ENCODE measurements around the gene RPL11.

Gene RPL11

GRCh38 chr1:23645338-23645737 lies 46.3 kb upstream of the RPL11 start:
- TF ChIP-seq YY1 (IDR thresholded peaks at IDR 0.05; ENCODE audit: low read depth) (no peak), NFIC (IDR thresholded peaks at IDR 0.05) (no peak), MAX (IDR thresholded peaks at IDR 0.05) (no peak), CEBPB (IDR thresholded peaks at IDR 0.05) (no peak), EGR1 (IDR thresholded peaks at IDR 0.05) (no peak), TAF1 (IDR thresholded peaks at IDR 0.05; ENCODE audit: low read depth) (no peak), USF1 (IDR thresholded peaks at IDR 0.05) (no peak), ZBTB7A (IDR thresholded peaks at IDR 0.05; ENCODE audit: low read depth) (no peak), REST (IDR thresholded peaks at IDR 0.05; ENCODE audit: low read depth) (no peak), TEAD4 (IDR thresholded peaks at IDR 0.05) (no peak), EP300 (IDR thresholded peaks at IDR 0.05; ENCODE audit: borderline replicate concordance) (no peak), CREB1 (IDR thresholded peaks at IDR 0.05; ENCODE audit: low read depth) (no peak), FOXM1 (IDR thresholded peaks at IDR 0.05; ENCODE audit: borderline replicate concordance, low read depth) (no peak), TCF12 (IDR thresholded peaks at IDR 0.05; ENCODE audit: low read depth) (no peak), RAD21 (IDR thresholded peaks at IDR 0.05; ENCODE audit: low read depth) (no peak)

GRCh38 chr1:23646091-23646490 lies 45.5 kb upstream of the RPL11 start:
- TF ChIP-seq MAX (IDR thresholded peaks at IDR 0.05) (no peak), NFIC (IDR thresholded peaks at IDR 0.05) (no peak), TCF12 (IDR thresholded peaks at IDR 0.05; ENCODE audit: low read depth) (no peak), EGR1 (IDR thresholded peaks at IDR 0.05) (no peak), TEAD4 (IDR thresholded peaks at IDR 0.05) (no peak), USF1 (IDR thresholded peaks at IDR 0.05) (no peak), RAD21 (IDR thresholded peaks at IDR 0.05; ENCODE audit: low read depth) (no peak), EP300 (IDR thresholded peaks at IDR 0.05; ENCODE audit: borderline replicate concordance) (no peak), TAF1 (IDR thresholded peaks at IDR 0.05; ENCODE audit: low read depth) (no peak), YY1 (IDR thresholded peaks at IDR 0.05; ENCODE audit: low read depth) (no peak), CEBPB (IDR thresholded peaks at IDR 0.05) (no peak), REST (IDR thresholded peaks at IDR 0.05; ENCODE audit: low read depth) (no peak), CREB1 (IDR thresholded peaks at IDR 0.05; ENCODE audit: low read depth) (no peak), FOXM1 (IDR thresholded peaks at IDR 0.05; ENCODE audit: borderline replicate concordance, low read depth) (no peak), ZBTB7A (IDR thresholded peaks at IDR 0.05; ENCODE audit: low read depth) (no peak)

- no peak for TF ChIP-seq TEAD4 (IDR thresholded peaks at IDR 0.05)
- TF ChIP-seq MAX (IDR thresholded peaks at IDR 0.05), result no peak
- no peak for TF ChIP-seq CREB1 (IDR thresholded peaks at IDR 0.05; ENCODE audit: low read depth)
- TF ChIP-seq ZBTB7A (IDR thresholded peaks at IDR 0.05; ENCODE audit: low read depth), result no peak
- no peak for TF ChIP-seq RAD21 (IDR thresholded peaks at IDR 0.05; ENCODE audit: low read depth)
- TF ChIP-seq CEBPB (IDR thresholded peaks at IDR 0.05), result no peak
- no peak for TF ChIP-seq TAF1 (IDR thresholded peaks at IDR 0.05; ENCODE audit: low read depth)
- no peak for TF ChIP-seq EGR1 (IDR thresholded peaks at IDR 0.05)
- TF ChIP-seq NFIC (IDR thresholded peaks at IDR 0.05), result no peak
- no peak for TF ChIP-seq TCF12 (IDR thresholded peaks at IDR 0.05; ENCODE audit: low read depth)
- no peak for TF ChIP-seq REST (IDR thresholded peaks at IDR 0.05; ENCODE audit: low read depth)
- TF ChIP-seq YY1 (IDR thresholded peaks at IDR 0.05; ENCODE audit: low read depth), result no peak
- no peak for TF ChIP-seq USF1 (IDR thresholded peaks at IDR 0.05)
- TF ChIP-seq EP300 (IDR thresholded peaks at IDR 0.05; ENCODE audit: borderline replicate concordance), result no peak
Measured at GRCh38 chr1:23646541-23646940, 45.1 kb upstream of the RPL11 start.
